HEK293 (cell line): Measurements from ENCODE around the gene LBX2.

Experiments
- GFI1B ChIP-seq: fragments of 450-650 bp; formaldehyde crosslinking; IDR thresholded peaks from 2 replicates; pipeline ENCODE4 v1.5.1; 2016; ENCODE audit warnings: missing biosample characterization, missing genetic modification characterization
- GLI4 ChIP-seq: fragments of 450-650 bp; formaldehyde crosslinking; IDR thresholded peaks from 2 replicates; pipeline ENCODE4 v1.5.1; 2016; ENCODE audit warnings: missing biosample characterization, missing genetic modification characterization
- MYNN ChIP-seq: fragments of 450-650 bp; formaldehyde crosslinking; IDR thresholded peaks from 2 replicates; pipeline ENCODE4 v1.5.1; 2016; ENCODE audit warnings: missing biosample characterization, missing genetic modification characterization, borderline replicate concordance
- SP2 ChIP-seq: fragments of 450-650 bp; formaldehyde crosslinking; IDR thresholded peaks from 2 replicates; pipeline ENCODE4 v1.5.1; 2016; ENCODE audit warnings: missing biosample characterization, missing genetic modification characterization
- ZBTB17 ChIP-seq: fragments of 450-650 bp; formaldehyde crosslinking; IDR thresholded peaks from 2 replicates; pipeline ENCODE4 v1.5.1; 2016; ENCODE audit warnings: missing biosample characterization, missing genetic modification characterization
- ZBTB20 ChIP-seq: fragments of 450-650 bp; formaldehyde crosslinking; IDR thresholded peaks from 2 replicates; pipeline ENCODE4 v1.5.1; 2016; ENCODE audit warnings: missing biosample characterization, missing genetic modification characterization
- ZBTB21 ChIP-seq: fragments of 450-650 bp; formaldehyde crosslinking; IDR thresholded peaks from 2 replicates; pipeline ENCODE4 v1.5.1; 2017; ENCODE audit warnings: missing biosample characterization, missing genetic modification characterization
- ZBTB48 ChIP-seq: fragments of 450-650 bp; formaldehyde crosslinking; IDR thresholded peaks from 2 replicates; pipeline ENCODE4 v1.5.1; 2016; ENCODE audit warnings: missing biosample characterization, missing genetic modification characterization
- ZFP3 ChIP-seq: fragments of 450-650 bp; formaldehyde crosslinking; IDR thresholded peaks from 2 replicates; pipeline ENCODE4 v1.5.1; 2016; ENCODE audit warnings: low read depth, missing biosample characterization, missing genetic modification characterization
- ZNF10 ChIP-seq: fragments of 450-650 bp; formaldehyde crosslinking; IDR thresholded peaks from 2 replicates; pipeline ENCODE4 v1.5.1; 2017; ENCODE audit warnings: missing biosample characterization, missing genetic modification characterization
- ZNF157 ChIP-seq: fragments of 450-650 bp; formaldehyde crosslinking; IDR thresholded peaks from 2 replicates; pipeline ENCODE4 v1.5.1; 2016; ENCODE audit warnings: missing biosample characterization, missing genetic modification characterization
- ZNF19 ChIP-seq: fragments of 450-650 bp; formaldehyde crosslinking; IDR thresholded peaks from 2 replicates; pipeline ENCODE4; 2016; ENCODE audit warnings: missing biosample characterization, missing genetic modification characterization, low read depth
- ZNF24 ChIP-seq: fragments of 450-650 bp; formaldehyde crosslinking; IDR thresholded peaks from 2 replicates; pipeline ENCODE4 v1.5.1; 2016; ENCODE audit warnings: missing biosample characterization, missing genetic modification characterization
- ZNF248 ChIP-seq: fragments of 450-650 bp; formaldehyde crosslinking; IDR thresholded peaks from 2 replicates; pipeline ENCODE4 v1.5.1; 2017; ENCODE audit warnings: missing biosample characterization, missing genetic modification characterization
- ZNF302 ChIP-seq: fragments of 450-650 bp; formaldehyde crosslinking; IDR thresholded peaks from 2 replicates; pipeline ENCODE4 v1.5.1; 2016; ENCODE audit warnings: missing biosample characterization, missing genetic modification characterization, low read depth
- ZNF324 ChIP-seq: fragments of 450-650 bp; formaldehyde crosslinking; IDR thresholded peaks from 2 replicates; pipeline ENCODE4 v1.5.1; 2016; ENCODE audit warnings: missing biosample characterization, missing genetic modification characterization
- ZNF37A ChIP-seq: fragments of 450-650 bp; IDR thresholded peaks from 2 replicates; pipeline ENCODE4 v1.5.1; 2018; ENCODE audit warnings: missing biosample characterization, missing genetic modification characterization
- ZNF473 ChIP-seq: fragments of 450-650 bp; formaldehyde crosslinking; IDR thresholded peaks from 2 replicates; pipeline ENCODE4 v1.5.1; 2017; ENCODE audit warnings: missing biosample characterization, missing genetic modification characterization
- ZNF530 ChIP-seq: fragments of 450-650 bp; formaldehyde crosslinking; IDR thresholded peaks from 2 replicates; pipeline ENCODE4 v1.5.1; 2016; ENCODE audit warnings: low read depth, missing biosample characterization, missing genetic modification characterization
- ZNF561 ChIP-seq: fragments of 450-650 bp; IDR thresholded peaks from 2 replicates; pipeline ENCODE4 v1.5.1; 2018; ENCODE audit warnings: missing biosample characterization, missing genetic modification characterization, borderline replicate concordance
- ZNF600 ChIP-seq: fragments of 450-650 bp; formaldehyde crosslinking; IDR thresholded peaks from 2 replicates; pipeline ENCODE4 v1.5.1; 2016; ENCODE audit warnings: missing biosample characterization, missing genetic modification characterization
- ZNF654 ChIP-seq: fragments of 450-650 bp; formaldehyde crosslinking; IDR thresholded peaks from 2 replicates; pipeline ENCODE4 v1.5.1; 2016; ENCODE audit warnings: low read depth, missing biosample characterization, missing genetic modification characterization
- ZNF747 ChIP-seq: fragments of 450-650 bp; formaldehyde crosslinking; IDR thresholded peaks from 2 replicates; pipeline ENCODE4 v1.5.1; 2016; ENCODE audit warnings: missing biosample characterization, missing genetic modification characterization
- ZNF843 ChIP-seq: fragments of 450-650 bp; formaldehyde crosslinking; IDR thresholded peaks from 2 replicates; pipeline ENCODE4 v1.5.1; 2016; ENCODE audit warnings: missing biosample characterization, missing genetic modification characterization
- TF ChIP-seq, protein P1 (sequence below): fragments of 450-650 bp; formaldehyde crosslinking; IDR thresholded peaks from 2 replicates; pipeline ENCODE4 v1.5.1; 2016; ENCODE audit warnings: missing biosample characterization, missing genetic modification characterization
- TF ChIP-seq, protein P2 (sequence below): fragments of 450-650 bp; formaldehyde crosslinking; IDR thresholded peaks from 2 replicates; pipeline ENCODE4 v1.5.1; 2016; ENCODE audit warnings: missing biosample characterization, missing genetic modification characterization, borderline replicate concordance
- TF ChIP-seq, protein P3 (sequence below): fragments of 450-650 bp; IDR thresholded peaks from 2 replicates; pipeline ENCODE4 v1.5.1; 2018; ENCODE audit warnings: missing biosample characterization, missing genetic modification characterization
- TF ChIP-seq, protein P4 (sequence below): fragments of 450-650 bp; formaldehyde crosslinking; IDR thresholded peaks from 2 replicates; pipeline ENCODE4 v1.5.1; 2016; ENCODE audit warnings: missing biosample characterization, missing genetic modification characterization
- TF ChIP-seq, protein P5 (sequence below): fragments of 450-650 bp; formaldehyde crosslinking; IDR thresholded peaks from 2 replicates; pipeline ENCODE4; 2016; ENCODE audit warnings: missing biosample characterization, missing genetic modification characterization
- TF ChIP-seq, protein P6 (sequence below): fragments of 450-650 bp; formaldehyde crosslinking; IDR thresholded peaks from 2 replicates; pipeline ENCODE4 v1.5.1; 2016; ENCODE audit warnings: missing biosample characterization, missing genetic modification characterization

Gene LBX2

DNA sequence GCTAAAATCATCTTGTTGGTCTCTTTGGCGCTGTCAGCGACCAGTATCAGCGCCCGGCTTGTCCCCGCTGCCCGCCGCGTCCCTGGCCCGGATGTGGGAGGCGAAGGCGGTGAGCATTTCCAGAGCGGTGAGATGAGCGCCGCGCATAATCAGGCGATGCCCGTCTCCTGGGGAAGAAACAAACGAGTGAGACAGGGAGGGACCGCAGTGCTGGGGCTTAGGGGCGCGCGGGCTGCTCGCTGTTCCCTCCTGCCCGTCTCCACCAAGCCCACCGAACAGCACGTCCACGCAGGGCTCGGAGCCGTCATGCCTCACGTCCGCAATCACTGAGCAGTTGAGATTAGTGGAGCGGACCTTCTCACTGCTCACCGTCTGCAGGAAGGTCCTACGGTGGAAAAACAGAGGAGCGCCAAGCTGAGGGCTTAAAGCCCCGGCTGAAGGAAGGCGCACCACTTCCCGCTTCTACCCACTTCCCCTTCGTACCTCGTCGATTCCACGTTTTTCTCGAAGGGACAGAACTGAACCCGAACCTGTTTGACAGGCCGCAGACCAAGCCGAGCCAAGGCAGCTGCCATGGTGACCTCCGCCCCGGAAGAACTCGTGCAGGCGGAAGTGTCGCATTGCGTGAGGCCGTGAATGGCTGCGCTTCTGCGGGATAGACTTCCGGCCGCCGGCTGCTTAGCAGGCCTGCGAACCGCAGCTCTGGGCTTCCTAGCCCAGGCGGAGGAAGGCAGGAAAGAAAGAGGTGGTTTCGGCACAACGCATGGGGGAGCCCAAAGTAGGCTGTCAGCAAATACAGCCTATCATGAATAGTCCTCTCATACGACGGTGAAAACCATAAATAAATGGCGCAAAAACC is 27.1 kb downstream of the LBX2 start, which contains the start of gene MRPL53 (continued):
- peak; percentile 40 for TF ChIP-seq ZBTB20 (tag by site-specific recombination)
- TF ChIP-seq ZNF24 (tag by site-specific recombination), result peak; percentile 45; the same call in 1 of the 2 replicates
- no peak for TF ChIP-seq GFI1B
- peak; percentile 58; the same call in 1 of the 2 replicates for TF ChIP-seq ZBTB21 (tag by site-specific recombination)
- TF ChIP-seq ZNF561 (tag by site-specific recombination), result peak; percentile 21; the same call in 1 of the 2 replicates
- TF ChIP-seq ZNF600 (tag by site-specific recombination), result peak; percentile 73; the same call in 1 of the 2 replicates
- TF ChIP-seq, protein P1, sequence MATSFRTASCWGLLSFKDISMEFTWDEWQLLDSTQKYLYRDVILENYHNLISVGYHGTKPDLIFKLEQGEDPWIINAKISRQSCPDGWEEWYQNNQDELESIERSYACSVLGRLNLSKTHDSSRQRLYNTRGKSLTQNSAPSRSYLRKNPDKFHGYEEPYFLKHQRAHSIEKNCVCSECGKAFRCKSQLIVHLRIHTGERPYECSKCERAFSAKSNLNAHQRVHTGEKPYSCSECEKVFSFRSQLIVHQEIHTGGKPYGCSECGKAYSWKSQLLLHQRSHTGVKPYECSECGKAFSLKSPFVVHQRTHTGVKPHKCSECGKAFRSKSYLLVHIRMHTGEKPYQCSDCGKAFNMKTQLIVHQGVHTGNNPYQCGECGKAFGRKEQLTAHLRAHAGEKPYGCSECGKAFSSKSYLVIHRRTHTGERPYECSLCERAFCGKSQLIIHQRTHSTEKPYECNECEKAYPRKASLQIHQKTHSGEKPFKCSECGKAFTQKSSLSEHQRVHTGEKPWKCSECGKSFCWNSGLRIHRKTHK, result no peak
- TF ChIP-seq, protein P2, sequence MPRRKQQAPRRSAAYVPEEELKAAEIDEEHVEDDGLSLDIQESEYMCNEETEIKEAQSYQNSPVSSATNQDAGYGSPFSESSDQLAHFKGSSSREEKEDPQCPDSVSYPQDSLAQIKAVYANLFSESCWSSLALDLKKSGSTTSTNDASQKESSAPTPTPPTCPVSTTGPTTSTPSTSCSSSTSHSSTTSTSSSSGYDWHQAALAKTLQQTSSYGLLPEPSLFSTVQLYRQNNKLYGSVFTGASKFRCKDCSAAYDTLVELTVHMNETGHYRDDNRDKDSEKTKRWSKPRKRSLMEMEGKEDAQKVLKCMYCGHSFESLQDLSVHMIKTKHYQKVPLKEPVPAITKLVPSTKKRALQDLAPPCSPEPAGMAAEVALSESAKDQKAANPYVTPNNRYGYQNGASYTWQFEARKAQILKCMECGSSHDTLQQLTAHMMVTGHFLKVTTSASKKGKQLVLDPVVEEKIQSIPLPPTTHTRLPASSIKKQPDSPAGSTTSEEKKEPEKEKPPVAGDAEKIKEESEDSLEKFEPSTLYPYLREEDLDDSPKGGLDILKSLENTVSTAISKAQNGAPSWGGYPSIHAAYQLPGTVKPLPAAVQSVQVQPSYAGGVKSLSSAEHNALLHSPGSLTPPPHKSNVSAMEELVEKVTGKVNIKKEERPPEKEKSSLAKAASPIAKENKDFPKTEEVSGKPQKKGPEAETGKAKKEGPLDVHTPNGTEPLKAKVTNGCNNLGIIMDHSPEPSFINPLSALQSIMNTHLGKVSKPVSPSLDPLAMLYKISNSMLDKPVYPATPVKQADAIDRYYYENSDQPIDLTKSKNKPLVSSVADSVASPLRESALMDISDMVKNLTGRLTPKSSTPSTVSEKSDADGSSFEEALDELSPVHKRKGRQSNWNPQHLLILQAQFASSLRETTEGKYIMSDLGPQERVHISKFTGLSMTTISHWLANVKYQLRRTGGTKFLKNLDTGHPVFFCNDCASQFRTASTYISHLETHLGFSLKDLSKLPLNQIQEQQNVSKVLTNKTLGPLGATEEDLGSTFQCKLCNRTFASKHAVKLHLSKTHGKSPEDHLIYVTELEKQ (tag by site-specific recombination), result no peak
- no peak for TF ChIP-seq ZFP3 (tag by site-specific recombination)
- TF ChIP-seq ZNF10 (tag by site-specific recombination), result peak; percentile 97
- TF ChIP-seq, protein P3, sequence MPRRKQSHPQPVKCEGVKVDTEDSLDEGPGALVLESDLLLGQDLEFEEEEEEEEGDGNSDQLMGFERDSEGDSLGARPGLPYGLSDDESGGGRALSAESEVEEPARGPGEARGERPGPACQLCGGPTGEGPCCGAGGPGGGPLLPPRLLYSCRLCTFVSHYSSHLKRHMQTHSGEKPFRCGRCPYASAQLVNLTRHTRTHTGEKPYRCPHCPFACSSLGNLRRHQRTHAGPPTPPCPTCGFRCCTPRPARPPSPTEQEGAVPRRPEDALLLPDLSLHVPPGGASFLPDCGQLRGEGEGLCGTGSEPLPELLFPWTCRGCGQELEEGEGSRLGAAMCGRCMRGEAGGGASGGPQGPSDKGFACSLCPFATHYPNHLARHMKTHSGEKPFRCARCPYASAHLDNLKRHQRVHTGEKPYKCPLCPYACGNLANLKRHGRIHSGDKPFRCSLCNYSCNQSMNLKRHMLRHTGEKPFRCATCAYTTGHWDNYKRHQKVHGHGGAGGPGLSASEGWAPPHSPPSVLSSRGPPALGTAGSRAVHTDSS (tag by site-specific recombination), result no peak
- TF ChIP-seq ZNF654, result no peak
- no peak for TF ChIP-seq ZNF157 (tag by site-specific recombination)
- TF ChIP-seq, protein P4, sequence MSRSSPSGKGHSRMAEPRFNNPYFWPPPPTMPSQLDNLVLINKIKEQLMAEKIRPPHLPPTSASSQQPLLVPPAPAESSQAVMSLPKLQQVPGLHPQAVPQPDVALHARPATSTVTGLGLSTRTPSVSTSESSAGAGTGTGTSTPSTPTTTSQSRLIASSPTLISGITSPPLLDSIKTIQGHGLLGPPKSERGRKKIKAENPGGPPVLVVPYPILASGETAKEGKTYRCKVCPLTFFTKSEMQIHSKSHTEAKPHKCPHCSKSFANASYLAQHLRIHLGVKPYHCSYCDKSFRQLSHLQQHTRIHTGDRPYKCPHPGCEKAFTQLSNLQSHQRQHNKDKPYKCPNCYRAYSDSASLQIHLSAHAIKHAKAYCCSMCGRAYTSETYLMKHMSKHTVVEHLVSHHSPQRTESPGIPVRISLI (tag by site-specific recombination), result no peak
- TF ChIP-seq ZNF324 (tag by site-specific recombination), result peak; percentile 70
- TF ChIP-seq ZNF19 (tag by site-specific recombination), result no peak
- TF ChIP-seq, protein P5, sequence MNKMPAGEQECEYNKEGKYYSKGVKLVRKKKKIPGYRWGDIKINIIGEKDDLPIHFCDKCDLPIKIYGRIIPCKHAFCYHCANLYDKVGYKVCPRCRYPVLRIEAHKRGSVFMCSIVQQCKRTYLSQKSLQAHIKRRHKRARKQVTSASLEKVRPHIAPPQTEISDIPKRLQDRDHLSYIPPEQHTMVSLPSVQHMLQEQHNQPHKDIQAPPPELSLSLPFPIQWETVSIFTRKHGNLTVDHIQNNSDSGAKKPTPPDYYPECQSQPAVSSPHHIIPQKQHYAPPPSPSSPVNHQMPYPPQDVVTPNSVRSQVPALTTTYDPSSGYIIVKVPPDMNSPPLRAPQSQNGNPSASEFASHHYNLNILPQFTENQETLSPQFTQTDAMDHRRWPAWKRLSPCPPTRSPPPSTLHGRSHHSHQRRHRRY, result no peak
- TF ChIP-seq SP2 (tag by site-specific recombination), result peak; percentile 90
- TF ChIP-seq ZNF37A (tag by site-specific recombination), result no peak
- TF ChIP-seq MYNN (tag by site-specific recombination), result no peak
- TF ChIP-seq ZNF530 (tag by site-specific recombination), result no peak
- no peak for TF ChIP-seq ZNF248 (tag by site-specific recombination)
- peak; percentile 43; the same call in 1 of the 2 replicates for TF ChIP-seq ZNF843
- TF ChIP-seq ZNF473 (tag by site-specific recombination), result no peak
- peak; percentile 97 for TF ChIP-seq ZBTB17 (tag by site-specific recombination)
- TF ChIP-seq ZNF747, result no peak
- TF ChIP-seq, protein P6, sequence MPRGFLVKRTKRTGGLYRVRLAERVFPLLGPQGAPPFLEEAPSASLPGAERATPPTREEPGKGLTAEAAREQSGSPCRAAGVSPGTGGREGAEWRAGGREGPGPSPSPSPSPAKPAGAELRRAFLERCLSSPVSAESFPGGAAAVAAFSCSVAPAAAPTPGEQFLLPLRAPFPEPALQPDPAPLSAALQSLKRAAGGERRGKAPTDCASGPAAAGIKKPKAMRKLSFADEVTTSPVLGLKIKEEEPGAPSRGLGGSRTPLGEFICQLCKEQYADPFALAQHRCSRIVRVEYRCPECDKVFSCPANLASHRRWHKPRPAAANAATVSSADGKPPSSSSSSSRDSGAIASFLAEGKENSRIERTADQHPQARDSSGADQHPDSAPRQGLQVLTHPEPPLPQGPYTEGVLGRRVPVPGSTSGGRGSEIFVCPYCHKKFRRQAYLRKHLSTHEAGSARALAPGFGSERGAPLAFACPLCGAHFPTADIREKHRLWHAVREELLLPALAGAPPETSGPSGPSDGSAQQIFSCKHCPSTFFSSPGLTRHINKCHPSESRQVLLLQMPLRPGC, result no peak
- TF ChIP-seq ZNF302, result no peak
- TF ChIP-seq GLI4 (tag by site-specific recombination), result no peak; the same call in 1 of the 2 replicates
- TF ChIP-seq ZBTB48 (tag by site-specific recombination), result peak; percentile 50; the same call in 1 of the 2 replicates
